Right lobe of liver (tissue), 6 donors: ENCODE results near the gene CAMK1G. TPM values are rescaled to one million over a fixed set of nuclear protein-coding genes. Genes with fewer than 3 reads are reported as not detected.

Source experiments
- ATAC-seq, 4 donors: fragments of 200-7000 bp; cut with Tn5 transposase; one replicate each; pipeline ENCODE4 v1.9.1; 2020; ENCODE audit warnings: mild to moderate bottlenecking in 4 of 4, moderate library complexity in 4 of 4
- DNase-seq, 3 donors: peaks; one replicate each; pipeline ENCODE4 v3.0.0-alpha.2; 2020
- H3K27ac ChIP-seq, 3 donors: fragments of 200-600 bp; one replicate each; pipeline ENCODE4 v1.8.0; 2022
- H3K27me3 ChIP-seq, 2 donors: fragments of 200-600 bp; one replicate each; pipeline ENCODE4 v1.8.0; 2022
- H3K36me3 ChIP-seq, 4 donors: fragments of 200-600 bp; sonication (generic) in 1 of 4; one replicate each; pipeline versions ENCODE4 v1.5.1 to v1.8.0; 2017 to 2022; ENCODE audit warnings: control low read depth in 1 of 4
- H3K4me1 ChIP-seq, 4 donors: fragments of 200-600 bp; sonication (generic) in 1 of 4; one replicate each; pipeline versions ENCODE4 v1.5.1 to v1.8.0; 2017 to 2022; ENCODE audit warnings: control low read depth in 1 of 4
- H3K4me3 ChIP-seq, 3 donors: fragments of 200-600 bp; one replicate each; pipeline ENCODE4 v1.8.0; 2022
- H3K9me3 ChIP-seq, 4 donors: fragments of 200-600 bp; sonication (generic) in 1 of 4; one replicate each; pipeline versions ENCODE4 v1.5.1 to v1.8.0; 2017 to 2022; ENCODE audit warnings: control low read depth in 1 of 4
- POLR2A ChIP-seq: fragments of 450-650 bp; IDR thresholded peaks from one replicate; pipeline ENCODE4 v1.6.1; 2017; ENCODE audit warnings: antibody characterized with exemption, mild to moderate bottlenecking
- WGBS: methylation state at CpG from one replicate; pipeline ENCODE4 v1.1.6; 2018; ENCODE audit warnings: low coverage, low lambda C conversion rate; ENCODE audit not compliant: insufficient coverage; ENCODE audit errors: missing lambda C conversion rate; 5-methylcytosine and 5-hydroxymethylcytosine counted together
- intact Hi-C, 2 donors: fragments of 100-400 bp; cut with DNase I; formaldehyde crosslinking; loops; one replicate each; pipeline versions ENCODE4 v1.11.2 to v1.14.1; 2022
- total RNA-seq, 6 experiments: library from RNA; depleted of rRNA in 2 of 6; stranded (reverse); fragments of >200 nt in 2 of 6; fragmentation: NEBNext Ultra II Directional in 3 of 6; extraction: Animal tissue kit (Norgen Biotek cat#: 25700) in 3 of 6; gene quantifications; one replicate each; pipeline versions ENCODE4 v1.1.0 to v1.2.4, GENCODE V29; 2016 to 2023
- TF ChIP-seq, protein P1 (sequence below), 4 donors: fragments of 200-600 bp in 3 of 4; fragments of 450-650 bp in 1 of 4; IDR thresholded peaks; one replicate each; pipeline versions ENCODE4 v1.5.1 to v1.8.0; 2016 to 2022; ENCODE audit warnings: antibody characterized with exemption in 4 of 4, mild to moderate bottlenecking in 2 of 4
- donor health status: DM: no; HTN: yes; CAD: no.
- donor health status: DM: no; HTN: no; CAD: no.
- donor health status: DM: no; HTN: no; CAD: no.
- donor health status: DM: no; HTN: yes; CAD: no.
- donor health status: DM: no; HTN: yes; CAD: no.

Gene CAMK1G
- total RNA-seq, 6 experiments from 2014 or later: 0.17 to 0.80 (median 0.37) TPM; not detected in 2

DNA sequence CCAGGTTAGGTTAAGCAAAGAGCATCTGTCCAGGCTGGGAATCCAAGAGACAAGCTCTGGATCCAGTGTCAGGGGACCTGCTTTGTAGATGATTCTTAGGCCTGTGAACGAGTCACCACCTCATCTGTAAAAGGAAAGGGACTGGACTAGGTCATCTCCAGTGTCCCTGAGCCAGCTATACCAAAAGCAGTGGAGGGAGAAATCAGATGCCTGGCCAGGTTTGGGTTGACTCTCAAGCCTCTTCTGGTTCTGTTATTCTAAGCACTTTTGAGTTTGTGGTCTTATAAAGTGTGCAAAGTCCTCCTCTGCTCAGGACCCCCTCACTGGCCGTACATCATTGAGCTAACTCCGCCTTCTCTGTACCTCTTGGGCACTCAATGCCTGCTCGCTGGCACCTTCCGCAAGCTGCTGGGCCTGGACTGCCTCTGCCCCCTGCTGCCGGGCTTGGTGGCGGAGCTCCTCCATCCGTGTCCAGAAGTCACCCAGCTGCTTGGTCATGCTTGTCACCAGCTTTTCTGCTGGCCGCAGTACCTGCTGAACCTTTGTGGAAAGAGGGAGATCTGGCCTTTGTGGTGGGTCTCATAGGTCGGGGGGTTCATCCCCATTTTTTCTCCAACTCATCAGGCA lies 33.6 kb downstream of the CAMK1G start:
- no peaks in the 10 kb centered on the region for H3K27me3 ChIP-seq
- peaks cover 0 to 8% (median 0%) of the 10 kb centered on the region in 4 donors for H3K36me3 ChIP-seq
- H3K4me1 ChIP-seq: peaks cover 0 to 17% (median 0%) of the 10 kb centered on the region in 4 donors
- no peak overlapping the region for H3K4me3 ChIP-seq
- ATAC-seq: no peak
- no peak overlapping the region for H3K27ac ChIP-seq
- intact Hi-C loops: no loop called here
- WGBS: 89% methylated on average over 7 of the region's 10 CpGs
- no peaks in the 10 kb centered on the region for H3K9me3 ChIP-seq
- no peak for TF ChIP-seq POLR2A
- TF ChIP-seq, protein P1, sequence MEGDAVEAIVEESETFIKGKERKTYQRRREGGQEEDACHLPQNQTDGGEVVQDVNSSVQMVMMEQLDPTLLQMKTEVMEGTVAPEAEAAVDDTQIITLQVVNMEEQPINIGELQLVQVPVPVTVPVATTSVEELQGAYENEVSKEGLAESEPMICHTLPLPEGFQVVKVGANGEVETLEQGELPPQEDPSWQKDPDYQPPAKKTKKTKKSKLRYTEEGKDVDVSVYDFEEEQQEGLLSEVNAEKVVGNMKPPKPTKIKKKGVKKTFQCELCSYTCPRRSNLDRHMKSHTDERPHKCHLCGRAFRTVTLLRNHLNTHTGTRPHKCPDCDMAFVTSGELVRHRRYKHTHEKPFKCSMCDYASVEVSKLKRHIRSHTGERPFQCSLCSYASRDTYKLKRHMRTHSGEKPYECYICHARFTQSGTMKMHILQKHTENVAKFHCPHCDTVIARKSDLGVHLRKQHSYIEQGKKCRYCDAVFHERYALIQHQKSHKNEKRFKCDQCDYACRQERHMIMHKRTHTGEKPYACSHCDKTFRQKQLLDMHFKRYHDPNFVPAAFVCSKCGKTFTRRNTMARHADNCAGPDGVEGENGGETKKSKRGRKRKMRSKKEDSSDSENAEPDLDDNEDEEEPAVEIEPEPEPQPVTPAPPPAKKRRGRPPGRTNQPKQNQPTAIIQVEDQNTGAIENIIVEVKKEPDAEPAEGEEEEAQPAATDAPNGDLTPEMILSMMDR (IDR thresholded peaks at IDR 0.05): no peak
- DNase-seq: no peak

DNA sequence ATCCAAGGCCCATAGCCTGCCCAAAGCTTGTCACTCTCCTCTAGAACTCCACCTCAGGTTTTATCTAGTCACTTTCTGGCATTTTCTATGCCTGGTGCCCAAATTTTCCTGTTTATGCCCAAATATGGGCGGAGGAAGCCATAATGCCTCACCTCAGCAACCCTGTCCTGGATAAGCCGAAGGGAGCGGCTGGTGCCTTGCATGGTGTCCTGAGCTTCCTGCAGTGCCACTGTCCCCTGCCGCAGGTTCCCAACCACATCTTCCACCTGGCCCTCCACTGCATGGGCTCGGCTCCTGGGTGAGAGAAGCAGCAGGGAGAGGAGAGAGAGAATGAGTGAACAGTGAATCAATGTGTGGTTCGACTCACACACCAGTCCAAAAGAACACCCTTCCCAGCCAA lies 34.2 kb downstream of the CAMK1G start:
- intact Hi-C loops: no loop called here
- ATAC-seq (no peak), DNase-seq (no peak)
- H3K4me3 ChIP-seq: no peak overlapping the region
- 91% methylated on average over 6 of the region's 6 CpGs for WGBS
- no peaks in the 10 kb centered on the region for H3K9me3 ChIP-seq
- H3K27ac ChIP-seq: no peak overlapping the region
- TF ChIP-seq, protein P1 (IDR thresholded peaks at IDR 0.05): no peak
- no peak for TF ChIP-seq POLR2A
- H3K27me3 ChIP-seq: no peaks in the 10 kb centered on the region
- H3K4me1 ChIP-seq: peaks cover 0 to 18% (median 0%) of the 10 kb centered on the region in 4 donors
- peaks cover 0 to 8% (median 0%) of the 10 kb centered on the region in 4 donors for H3K36me3 ChIP-seq

DNA sequence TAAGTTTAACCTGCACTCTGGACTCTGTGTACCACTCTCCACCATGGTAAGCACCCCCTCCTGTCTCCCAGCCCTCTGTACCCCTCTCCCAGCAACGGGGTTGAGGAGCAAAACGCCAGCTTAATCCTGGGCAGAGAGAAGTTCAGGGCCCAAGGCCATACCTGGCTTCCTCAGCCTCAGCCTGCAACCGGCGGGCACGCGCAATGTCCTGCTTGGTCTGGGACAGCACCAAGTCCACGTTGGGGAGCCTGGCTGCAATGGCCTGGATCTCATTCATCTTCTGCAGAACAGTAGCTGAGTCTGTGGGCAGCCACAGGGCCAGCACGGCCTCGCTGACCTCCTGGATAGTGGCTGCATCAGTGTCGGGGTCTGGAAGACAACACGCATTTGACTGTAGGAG lies 34.8 kb downstream of the CAMK1G start:
- TF ChIP-seq, protein P1 (IDR thresholded peaks at IDR 0.05): no peak
- TF ChIP-seq POLR2A: no peak
- no peak for DNase-seq

DNA sequence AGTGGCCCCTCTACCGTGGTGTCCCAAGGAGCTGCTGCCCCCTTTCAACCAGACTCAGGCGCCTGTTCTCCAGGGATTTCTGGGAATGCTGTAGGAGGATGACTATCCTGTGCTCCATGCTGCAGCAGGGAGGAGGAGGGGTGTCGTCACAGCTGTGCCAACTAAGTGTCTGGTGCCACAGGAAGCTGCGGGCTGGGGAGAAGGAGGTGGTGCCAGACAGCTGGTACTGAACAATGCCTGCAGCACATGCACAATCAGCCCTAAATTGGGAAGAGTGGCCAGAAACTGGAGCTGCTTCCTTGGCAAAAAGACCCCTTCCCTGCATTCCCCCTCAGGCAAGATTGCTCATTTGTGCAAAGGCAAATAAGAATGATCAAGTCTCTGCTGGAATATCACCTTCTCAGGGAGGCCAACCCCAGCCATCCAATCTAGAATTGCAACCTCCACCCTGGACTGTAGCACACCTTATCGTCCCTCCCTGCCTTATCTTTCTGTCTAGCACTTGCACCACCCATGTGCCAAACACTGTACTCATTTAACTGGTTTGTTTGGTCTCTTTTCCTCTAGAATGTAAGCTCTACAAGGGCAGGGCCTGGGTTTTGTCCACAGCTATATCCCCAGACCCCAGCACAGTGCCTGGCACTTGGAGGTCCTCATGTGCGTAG lies 35.4 kb downstream of the CAMK1G start:
- Histone ChIP-seq H3K4me1 (peaks cover 0 to 18% (median 0%) of the 10 kb centered on the region in 4 donors), H3K9me3 (no peaks in the 10 kb centered on the region), H3K27ac (no peak overlapping the region), H3K36me3 (peaks cover 0 to 8% (median 0%) of the 10 kb centered on the region in 4 donors), H3K27me3 (no peaks in the 10 kb centered on the region), H3K4me3 (no peak overlapping the region)
- intact Hi-C loops: no loop called here
- 93% methylated on average over 2 of the region's 6 CpGs for WGBS
- DNase-seq (no peak), ATAC-seq (no peak)
- TF ChIP-seq, protein P1 (IDR thresholded peaks at IDR 0.05): no peak
- no peak for TF ChIP-seq POLR2A

More for the DNA sequence above, 34.8 kb downstream of the CAMK1G start:
- intact Hi-C loops: no loop called here
- Histone ChIP-seq H3K4me1 (peaks cover 0 to 18% (median 0%) of the 10 kb centered on the region in 4 donors), H3K9me3 (no peaks in the 10 kb centered on the region), H3K27me3 (no peaks in the 10 kb centered on the region), H3K27ac (no peak overlapping the region), H3K4me3 (no peak overlapping the region), H3K36me3 (peaks cover 0 to 8% (median 0%) of the 10 kb centered on the region in 4 donors)
- no peak for ATAC-seq
- 90% methylated on average over 7 of the region's 11 CpGs for WGBS
